H9 (cell line): Measurements from ENCODE around the gene UVSSA. TPM values are rescaled to one million over a fixed set of nuclear protein-coding genes. Genes with fewer than 3 reads are reported as not detected.

Source experiments
- DNase-seq: peaks from one replicate; pipeline ENCODE4 v3.0.0-alpha.2; 2017
- H2AFZ ChIP-seq: one replicate; pipeline ENCODE4 v1.6.1; 2013; ENCODE audit warnings: mild to moderate bottlenecking, low read length, control low read depth, moderate library complexity
- H2AK5ac ChIP-seq: 2 replicates; pipeline ENCODE4 v1.6.1; 2013; ENCODE audit warnings: low read length, control low read depth, mixed read lengths; ENCODE audit not compliant: insufficient read length
- H2BK120ac ChIP-seq: one replicate; pipeline ENCODE4 v1.6.1; 2013; ENCODE audit warnings: low read depth, mild to moderate bottlenecking, low read length, control low read depth, inconsistent platforms; ENCODE audit not compliant: poor library complexity, severe bottlenecking
- H2BK12ac ChIP-seq: 2 replicates; pipeline ENCODE4 v1.6.1; 2013; ENCODE audit warnings: low read length, control low read depth, mixed read lengths, low read depth; ENCODE audit not compliant: insufficient read length
- H2BK15ac ChIP-seq: 2 replicates; pipeline ENCODE4 v1.6.1; 2013; ENCODE audit warnings: low read depth, low read length, control low read depth
- H2BK20ac ChIP-seq: one replicate; pipeline ENCODE4 v1.6.1; 2013; ENCODE audit warnings: low read depth, mild to moderate bottlenecking, low read length, control low read depth, inconsistent platforms; ENCODE audit not compliant: poor library complexity, severe bottlenecking
- H2BK5ac ChIP-seq: 2 replicates; pipeline ENCODE4 v1.6.1; 2013; ENCODE audit warnings: low read length, control low read depth, mixed read lengths; ENCODE audit not compliant: insufficient read length
- H3K14ac ChIP-seq: 2 replicates; pipeline ENCODE4 v1.6.1; 2013; ENCODE audit warnings: low read length, control low read depth; ENCODE audit not compliant: insufficient read depth
- H3K18ac ChIP-seq: 2 replicates; pipeline ENCODE4 v1.6.1; 2013; ENCODE audit warnings: low read depth, mild to moderate bottlenecking, mixed read lengths, low read length, control low read depth; ENCODE audit not compliant: insufficient read length
- H3K23ac ChIP-seq: 2 replicates; pipeline ENCODE4 v1.6.1; 2013; ENCODE audit warnings: low read length, control low read depth, mixed read lengths, low read depth; ENCODE audit not compliant: insufficient read length
- H3K23me2 ChIP-seq: 2 replicates; pipeline ENCODE4 v1.6.1; 2013; ENCODE audit warnings: low read depth, mild to moderate bottlenecking, mixed read lengths, low read length, control low read depth; ENCODE audit not compliant: insufficient read length, poor library complexity, severe bottlenecking
- H3K27ac ChIP-seq: 2 replicates; pipeline ENCODE4 v1.5.1; 2013; ENCODE audit warnings: low read length, control low read depth, mixed read lengths, low read depth; ENCODE audit not compliant: insufficient read length
- H3K27me3 ChIP-seq: 2 replicates; pipeline ENCODE4 v1.6.1; 2013; ENCODE audit warnings: low read length, control low read depth, inconsistent platforms; ENCODE audit not compliant: insufficient read depth
- H3K4ac ChIP-seq: 2 replicates; pipeline ENCODE4 v1.6.1; 2013; ENCODE audit warnings: low read depth, mild to moderate bottlenecking, control low read depth, inconsistent platforms, low read length, moderate library complexity
- H3K4me1 ChIP-seq: 2 replicates; pipeline ENCODE4 v1.6.1; 2013; ENCODE audit warnings: low read length, control low read depth, inconsistent platforms; ENCODE audit not compliant: insufficient read depth
- H3K4me2 ChIP-seq: 2 replicates; pipeline ENCODE4 v1.6.1; 2013; ENCODE audit warnings: low read length, control low read depth, mixed read lengths; ENCODE audit not compliant: insufficient read length, insufficient read depth
- H3K56ac ChIP-seq: 2 replicates; pipeline ENCODE4 v1.6.1; 2013; ENCODE audit warnings: low read depth, mild to moderate bottlenecking, mixed read lengths, low read length, control low read depth; ENCODE audit not compliant: insufficient read length
- H3K79me1 ChIP-seq: 2 replicates; pipeline ENCODE4 v1.6.1; 2013; ENCODE audit warnings: low read depth, mild to moderate bottlenecking, moderate library complexity, low read length, control low read depth, inconsistent platforms; ENCODE audit not compliant: insufficient read depth, poor library complexity, severe bottlenecking
- H3K79me2 ChIP-seq: 2 replicates; pipeline ENCODE4 v1.6.1; 2013; ENCODE audit warnings: low read length, control low read depth, inconsistent platforms; ENCODE audit not compliant: insufficient read depth
- H3K9ac ChIP-seq: 2 replicates; pipeline ENCODE4 v1.6.1; 2013; ENCODE audit warnings: low read length, control low read depth, mixed read lengths; ENCODE audit not compliant: insufficient read length; ENCODE audit errors: extremely low read depth
- H3K9me3 ChIP-seq: one replicate; pipeline ENCODE4 v1.6.1; 2013; ENCODE audit warnings: low read depth, low read length, inconsistent platforms; ENCODE audit not compliant: control insufficient read depth
- H3T11ph ChIP-seq: one replicate; pipeline ENCODE4 v1.6.1; 2013; ENCODE audit warnings: mild to moderate bottlenecking, low read length, control low read depth, inconsistent platforms
- H4K20me1 ChIP-seq: one replicate; pipeline ENCODE4 v1.6.1; 2013; ENCODE audit not compliant: control insufficient read depth, insufficient read length, insufficient read depth
- H4K5ac ChIP-seq: 2 replicates; pipeline ENCODE4 v1.6.1; 2013; ENCODE audit warnings: low read depth, mild to moderate bottlenecking, mixed read lengths, low read length, control low read depth; ENCODE audit not compliant: insufficient read length
- H4K8ac ChIP-seq: replicated peaks from 2 replicates; pipeline ENCODE4 v1.6.1; 2013; ENCODE audit warnings: low read length, control low read depth, mixed read lengths, low read depth; ENCODE audit not compliant: insufficient read length
- H4K91ac ChIP-seq: 2 replicates; pipeline ENCODE4 v1.6.1; 2013; ENCODE audit warnings: low read depth, mild to moderate bottlenecking, moderate library complexity, mixed read lengths, low read length, control low read depth; ENCODE audit not compliant: insufficient read length
- H3K27ac Mint-ChIP-seq, 3 experiments: 2 replicates in 2 of 3; 3 replicates in 1 of 3; pipeline ENCODE4 v1.8.0; 2020 to 2021; ENCODE audit warnings: mixed read lengths in 3 of 3, mild to moderate bottlenecking in 1 of 3, moderate library complexity in 1 of 3
- H3K27me3 Mint-ChIP-seq: 2 replicates; pipeline ENCODE4 v1.8.0; 2021; ENCODE audit warnings: low read depth, mild to moderate bottlenecking, moderate library complexity, mixed read lengths
- H3K36me3 Mint-ChIP-seq, 3 experiments: 2 replicates in 2 of 3; 3 replicates in 1 of 3; pipeline ENCODE4 v1.8.0; 2020 to 2021; ENCODE audit warnings: low read depth in 3 of 3, mixed read lengths in 3 of 3; ENCODE audit not compliant: insufficient read depth in 1 of 3
- H3K4me1 Mint-ChIP-seq, 2 experiments: 2 replicates each; pipeline ENCODE4 v1.8.0; 2020; ENCODE audit warnings: mixed read lengths in 2 of 2
- H3K4me3 Mint-ChIP-seq, 2 experiments: 2 replicates in 1 of 2; 3 replicates in 1 of 2; pipeline ENCODE4 v1.8.0; 2020 to 2021; ENCODE audit warnings: mild to moderate bottlenecking in 2 of 2, mixed read lengths in 2 of 2, moderate library complexity in 1 of 2
- H3K9me3 Mint-ChIP-seq, 2 experiments: 2 replicates in 1 of 2; 3 replicates in 1 of 2; pipeline ENCODE4 v1.8.0; 2020; ENCODE audit warnings: mild to moderate bottlenecking in 2 of 2, mixed read lengths in 2 of 2, moderate library complexity in 1 of 2
- CTCF ChIP-seq: fragments of 200-600 bp; sonication (generic); conservative IDR thresholded peaks from 3 replicates; pipeline ENCODE4 v1.8.0; 2021; ENCODE audit warnings: antibody characterized with exemption, mild to moderate bottlenecking
- WGBS: extraction: QIAGEN DNeasy Blood & Tissue Kit; methylation state at CpG from one replicate; pipeline ENCODE4 v1.1.7; 2013; ENCODE audit warnings: missing lambda C conversion rate, low lambda C conversion rate, mixed read lengths; ENCODE audit not compliant: insufficient read length; ENCODE audit errors: extremely low coverage; 5-methylcytosine and 5-hydroxymethylcytosine counted together
- total RNA-seq: library from RNA; stranded (reverse); gene quantifications from 2 replicates; pipeline ENCODE4 v1.2.1, GENCODE V29; 2021

Gene UVSSA
- total RNA-seq, 1 experiment from 2014 or later = 15.9 TPM

GRCh38 chr4:1406981-1407656, 60.1 kb downstream of the UVSSA start:
- Histone ChIP-seq H2AK5ac (no peak overlapping the region), H3K9me3 (no peaks in the 10 kb centered on the region), H3K9ac (no peak overlapping the region), H3K23ac (no peak overlapping the region), H3K79me1 (no peaks in the 10 kb centered on the region), H2BK20ac (no peak overlapping the region), H3K4ac (no peak overlapping the region), H3K4me2 (peak overlapping the region; percentile 15), H3K27ac (no peak overlapping the region), H2BK15ac (no peak overlapping the region), H3K4me1 (no peaks in the 10 kb centered on the region; the same call in 1 of the 2 replicates), H2BK120ac (no peak overlapping the region), H3K18ac (no peak overlapping the region), H4K20me1 (no peaks in the 10 kb centered on the region), H4K5ac (no peak overlapping the region), H2BK12ac (no peak overlapping the region), H4K91ac (no peak overlapping the region), H2BK5ac (no peak overlapping the region), H3K27me3 (peaks cover 82% of the 10 kb centered on the region), H3T11ph (no peak overlapping the region), H3K23me2 (peaks cover 3% of the 10 kb centered on the region), H3K56ac (no peak overlapping the region), H4K8ac (no peak overlapping the region), H2AFZ (no peak overlapping the region), H3K14ac (no peak overlapping the region), H3K79me2 (no peaks in the 10 kb centered on the region)
- Mint-ChIP-seq H3K36me3 (peaks cover 0 to 2% (median 0%) of the 10 kb centered on the region in 3 experiments; a peak in 3 of 7 replicates), H3K4me1 (peaks cover 4 to 14% of the 10 kb centered on the region in 2 experiments; a peak in 3 of 4 replicates), H3K9me3 (peaks cover 0 to 2% of the 10 kb centered on the region in 2 experiments; a peak in 2 of 5 replicates), H3K27ac (no peak overlapping the region), H3K27me3 (peaks cover 85% of the 10 kb centered on the region), H3K4me3 (peak overlapping the region in 1 of 2 experiments; percentile 69; a peak in 3 of 5 replicates)
- peak; percentile 31 for DNase-seq
- WGBS = no CpG with 5 or more reads among the region's 50 CpGs
- no peak for TF ChIP-seq CTCF
